Renal cortical epithelial cell (primary cell): ENCODE data around the gene C1orf198. TPM values are rescaled to one million over a fixed set of nuclear protein-coding genes. Genes with fewer than 3 reads are reported as not detected.

Experiments
- DNase-seq: peaks from one replicate; pipeline ENCODE4 v3.0.0-alpha.2; 2011; ENCODE audit warnings: low read depth
- total RNA-seq: library from RNA; depleted of rRNA; stranded (reverse); fragments of >200 nt; gene quantifications from 2 replicates; pipeline ENCODE4 v1.2.3, GENCODE V29; 2014

The C1orf198 gene
- total RNA-seq, 1 donor from 2014 or later = 22.1 TPM

DNA sequence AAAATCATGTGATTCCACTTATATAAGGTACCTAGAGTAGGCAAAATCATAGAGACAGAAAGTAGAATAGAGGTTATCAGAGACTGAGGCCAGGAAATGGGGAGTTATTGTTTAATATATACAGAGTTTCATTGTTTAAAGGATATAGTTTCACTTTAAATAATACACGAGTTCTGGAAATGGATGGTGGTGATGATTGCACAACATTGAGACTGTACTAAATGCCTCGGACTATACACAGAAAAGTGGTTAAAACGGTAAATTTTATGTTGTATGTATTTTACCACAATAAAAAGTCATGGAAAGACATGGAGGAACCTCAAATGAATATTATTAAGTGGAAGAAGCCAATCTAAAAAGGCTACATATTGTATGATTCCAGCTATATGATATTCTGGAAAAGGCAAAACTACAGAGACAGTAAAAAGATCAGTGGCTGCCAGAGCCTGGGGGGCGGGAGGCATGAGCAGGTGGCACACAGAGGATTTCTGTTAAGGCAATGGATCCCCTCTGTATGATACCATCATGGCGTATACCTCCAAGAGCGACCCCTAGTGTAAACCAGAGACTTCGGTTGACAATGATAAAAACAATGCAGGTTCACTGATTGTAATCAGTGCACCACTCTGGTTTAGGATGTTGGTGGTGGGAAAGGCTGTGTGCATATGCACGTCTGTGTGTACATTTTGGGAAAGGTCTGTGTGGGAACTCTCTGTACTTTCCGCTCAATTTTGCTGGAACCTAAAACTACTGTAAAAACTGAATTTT, 7.5 kb downstream of the C1orf198 start:
- DNase-seq = no peak

DNA sequence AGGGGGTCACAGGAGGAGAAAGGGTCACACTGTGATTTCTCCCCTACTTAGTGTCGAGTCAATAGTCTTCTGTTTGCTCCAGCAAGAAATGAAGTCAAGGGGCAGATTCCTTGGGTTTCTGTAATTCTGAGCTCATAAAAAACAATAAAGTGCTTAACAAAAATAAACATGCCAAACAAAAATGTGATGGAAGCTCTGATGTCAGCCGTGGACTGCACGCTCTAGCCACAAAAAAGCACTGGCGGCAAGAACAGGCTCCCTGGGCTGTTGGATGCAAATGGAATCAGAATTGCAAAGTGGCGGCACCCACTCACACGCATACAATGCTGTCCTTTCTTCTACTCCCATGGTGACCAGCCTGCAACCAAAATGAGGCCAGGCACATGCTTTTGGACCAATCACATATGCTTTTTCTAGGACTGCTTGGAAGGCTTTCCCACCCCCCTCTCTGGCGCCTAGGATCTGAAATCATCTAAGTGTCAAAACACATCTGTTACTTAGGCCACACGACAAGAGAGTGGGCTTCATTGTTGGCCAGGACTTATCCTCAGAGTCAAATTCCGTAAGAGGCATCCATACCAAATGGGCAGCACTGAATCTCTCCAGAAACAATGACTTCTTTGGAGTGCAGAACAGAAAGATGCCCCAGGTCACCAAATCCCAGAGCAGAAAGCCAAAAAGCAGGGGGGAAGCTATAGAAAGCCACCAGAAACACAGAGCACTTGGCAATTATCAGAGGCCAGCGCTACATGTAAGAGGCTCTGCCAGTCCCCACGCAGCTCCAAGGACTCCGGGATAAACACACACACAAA, 9.2 kb downstream of the C1orf198 start:
- no peak for DNase-seq

DNA sequence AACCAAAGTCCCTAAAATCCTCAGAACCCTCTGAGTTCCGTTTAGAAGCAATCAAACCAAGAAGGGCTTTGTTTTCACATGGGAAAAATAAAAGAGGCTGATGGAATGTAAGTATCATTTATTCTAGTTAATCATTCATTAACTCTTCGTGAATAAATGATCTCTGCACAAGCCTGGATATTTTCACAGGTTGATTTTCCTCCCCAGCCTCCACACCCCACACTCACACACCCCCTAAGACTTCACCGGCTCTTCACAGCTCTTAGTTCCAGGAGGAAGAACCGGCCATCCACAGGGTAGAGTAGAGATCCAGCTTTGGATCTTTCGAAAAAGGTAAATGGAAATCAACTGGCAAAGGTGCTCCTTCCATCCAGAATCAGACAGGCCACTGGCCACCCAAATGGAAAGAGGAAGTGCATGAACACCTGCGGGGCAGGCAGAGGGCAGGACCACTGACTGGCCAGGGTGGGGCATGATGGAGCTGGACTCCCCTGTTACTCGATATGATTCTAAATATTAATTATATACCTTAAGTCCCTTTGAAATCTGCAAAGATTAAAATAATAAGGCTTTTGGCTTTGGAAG, 10.0 kb downstream of the C1orf198 start:
- peak; percentile 65 for DNase-seq

DNA sequence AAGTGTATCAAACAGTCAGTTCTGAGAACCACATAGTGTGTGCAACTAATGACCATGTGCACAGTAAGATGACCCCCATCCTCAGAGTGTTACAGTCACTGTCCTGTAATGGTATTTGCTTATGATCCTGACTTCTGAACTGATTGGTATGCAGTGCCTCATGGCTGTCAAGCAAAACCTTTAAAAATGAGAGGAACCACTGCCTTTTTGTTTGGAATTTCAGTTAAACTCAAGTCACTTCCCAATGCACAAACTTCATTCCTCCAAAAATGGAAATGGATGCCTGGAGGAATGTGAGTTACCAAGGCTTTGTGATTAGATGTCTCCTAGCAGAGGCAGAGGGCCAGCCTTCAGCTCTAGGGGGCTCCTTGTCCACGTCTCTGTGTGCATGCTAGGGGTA, 10.5 kb downstream of the C1orf198 start:
- DNase-seq = peak; percentile 43

DNA sequence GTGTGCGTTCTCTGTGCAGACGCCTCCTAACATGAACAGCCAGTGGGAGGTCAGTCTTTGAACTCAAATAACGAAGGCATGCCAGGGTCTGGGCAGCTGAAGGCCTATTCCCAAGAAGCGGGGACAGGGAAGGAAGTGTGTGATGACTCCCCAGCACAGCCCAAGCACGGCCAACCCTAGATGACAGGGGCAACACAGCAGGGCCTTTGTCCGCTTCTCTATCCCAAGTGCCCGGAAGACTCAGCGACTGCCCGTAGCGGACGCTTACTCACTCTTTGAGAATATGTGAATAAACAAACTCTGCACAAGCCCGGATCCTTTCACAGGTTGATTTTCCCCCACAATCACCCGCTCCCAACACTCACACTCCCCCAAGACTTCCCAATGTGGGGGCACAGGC, 11.2 kb downstream of the C1orf198 start:
- DNase-seq = no peak

DNA sequence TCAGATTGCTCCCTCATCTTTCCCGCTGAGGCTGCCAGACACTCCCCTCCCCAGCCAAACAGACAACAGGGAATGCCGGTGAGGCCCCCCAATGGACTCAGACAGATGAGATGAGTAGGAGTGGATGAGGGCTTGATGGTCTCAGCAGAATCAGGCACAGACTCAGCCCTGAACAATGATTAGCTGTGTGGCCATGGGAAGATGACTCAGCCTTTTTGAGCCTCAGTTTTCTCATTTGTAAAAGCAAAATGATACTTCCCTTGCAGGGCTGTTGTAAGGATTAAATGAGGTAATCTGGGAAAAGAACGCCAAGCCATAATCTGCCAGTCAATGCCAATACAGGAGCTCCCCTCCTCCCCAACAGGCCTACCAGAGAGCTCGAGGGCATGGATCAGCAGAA, 12.4 kb downstream of the C1orf198 start:
- peak; percentile 54 for DNase-seq

DNA sequence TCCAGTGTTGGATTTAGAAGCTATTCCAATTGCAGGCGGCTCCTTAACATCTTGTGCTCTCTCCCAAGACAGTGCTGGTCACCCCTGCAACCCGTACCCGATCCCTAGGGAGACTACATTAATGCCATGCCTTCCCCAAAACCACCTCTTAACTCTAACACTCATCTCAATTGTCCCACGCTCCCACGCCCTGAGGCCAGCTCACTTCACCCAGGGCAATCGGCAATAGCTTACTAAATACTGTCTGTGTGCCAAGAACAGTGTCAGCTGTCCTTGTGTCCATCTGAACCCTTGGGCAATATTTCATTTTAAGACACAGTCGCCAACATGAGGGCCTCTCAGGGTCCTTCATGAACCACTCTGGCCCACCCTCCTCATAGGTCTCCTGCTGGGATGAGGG, 13.9 kb downstream of the C1orf198 start:
- DNase-seq = no peak

DNA sequence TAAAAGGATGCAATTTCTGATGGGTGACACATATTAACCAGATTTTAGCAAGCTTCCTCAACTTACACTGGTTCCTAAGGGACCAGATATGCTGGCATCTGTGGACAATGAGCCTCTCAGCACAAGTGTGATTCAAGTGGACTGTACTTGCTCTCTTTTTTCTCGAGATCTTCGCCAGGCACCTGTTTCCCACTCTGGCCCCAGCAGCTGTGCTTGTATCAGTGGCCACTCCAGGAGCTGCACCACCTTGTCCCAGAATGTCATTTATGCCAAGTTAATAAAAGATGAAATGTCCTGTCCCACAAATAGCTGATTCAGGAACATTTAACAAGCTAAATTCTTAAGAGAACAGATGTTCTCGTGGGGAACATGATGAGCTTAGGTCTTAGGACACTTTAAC, 14.6 kb downstream of the C1orf198 start:
- DNase-seq = no peak

DNA sequence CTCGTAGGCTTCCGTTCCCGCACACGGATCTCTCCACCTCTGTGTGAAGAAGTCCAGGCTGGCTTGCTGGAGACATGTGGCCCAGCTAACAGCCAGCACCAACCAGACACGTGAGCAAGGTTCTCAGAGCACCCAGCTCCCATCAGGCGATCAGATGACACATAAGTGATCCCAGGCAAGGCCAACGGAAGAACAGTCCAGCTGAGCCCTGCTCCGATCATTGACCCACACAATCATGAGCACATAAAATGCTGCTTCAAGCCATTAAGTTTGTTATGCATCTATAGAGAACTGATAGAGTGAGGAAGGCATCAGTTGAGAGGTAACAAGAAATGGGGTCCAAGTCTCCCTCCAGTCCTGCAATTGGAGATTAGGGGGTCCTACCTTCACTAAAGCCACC, 15.4 kb downstream of the C1orf198 start:
- DNase-seq = no peak

DNA sequence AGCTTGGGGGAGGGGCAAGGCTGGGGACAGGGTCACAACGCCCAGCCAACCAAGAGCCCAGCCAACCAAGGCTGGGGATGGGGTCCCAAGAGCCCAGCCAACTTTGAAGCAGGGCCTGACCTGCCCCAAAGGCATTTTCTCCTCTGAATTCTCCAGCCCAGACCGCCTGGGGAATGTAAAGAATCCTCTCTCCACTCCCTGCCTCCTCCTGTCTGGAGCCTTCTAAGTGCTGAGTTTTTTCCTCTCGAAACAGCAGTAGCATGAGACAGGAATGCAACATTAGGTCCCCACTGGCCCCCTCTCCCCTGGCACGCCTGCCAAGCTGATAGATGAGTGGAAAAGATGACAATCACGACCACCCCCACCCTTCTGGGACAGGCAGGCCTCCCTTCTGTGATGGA, 17.0 kb downstream of the C1orf198 start:
- DNase-seq = peak; percentile 45

DNA sequence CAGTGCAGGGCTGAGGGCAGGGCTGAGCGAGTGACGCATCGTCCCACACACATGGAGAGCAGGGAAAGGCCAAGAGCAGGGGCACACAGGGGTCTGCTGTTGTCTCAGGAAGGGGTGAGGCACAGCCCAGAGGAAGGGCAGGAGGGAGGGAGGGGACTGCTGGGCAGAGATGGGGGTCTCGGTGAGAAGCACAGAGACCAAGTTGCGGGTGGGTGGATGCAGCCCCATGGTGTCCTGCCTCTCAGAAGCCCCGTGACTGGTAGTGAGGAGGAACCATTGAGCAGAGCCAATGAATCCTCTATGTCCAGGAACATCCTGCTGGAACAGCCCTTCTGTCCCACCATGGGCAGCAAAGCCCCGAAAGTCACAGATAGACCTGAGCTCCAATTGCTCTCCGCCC, 17.8 kb downstream of the C1orf198 start:
- no peak for DNase-seq

DNA sequence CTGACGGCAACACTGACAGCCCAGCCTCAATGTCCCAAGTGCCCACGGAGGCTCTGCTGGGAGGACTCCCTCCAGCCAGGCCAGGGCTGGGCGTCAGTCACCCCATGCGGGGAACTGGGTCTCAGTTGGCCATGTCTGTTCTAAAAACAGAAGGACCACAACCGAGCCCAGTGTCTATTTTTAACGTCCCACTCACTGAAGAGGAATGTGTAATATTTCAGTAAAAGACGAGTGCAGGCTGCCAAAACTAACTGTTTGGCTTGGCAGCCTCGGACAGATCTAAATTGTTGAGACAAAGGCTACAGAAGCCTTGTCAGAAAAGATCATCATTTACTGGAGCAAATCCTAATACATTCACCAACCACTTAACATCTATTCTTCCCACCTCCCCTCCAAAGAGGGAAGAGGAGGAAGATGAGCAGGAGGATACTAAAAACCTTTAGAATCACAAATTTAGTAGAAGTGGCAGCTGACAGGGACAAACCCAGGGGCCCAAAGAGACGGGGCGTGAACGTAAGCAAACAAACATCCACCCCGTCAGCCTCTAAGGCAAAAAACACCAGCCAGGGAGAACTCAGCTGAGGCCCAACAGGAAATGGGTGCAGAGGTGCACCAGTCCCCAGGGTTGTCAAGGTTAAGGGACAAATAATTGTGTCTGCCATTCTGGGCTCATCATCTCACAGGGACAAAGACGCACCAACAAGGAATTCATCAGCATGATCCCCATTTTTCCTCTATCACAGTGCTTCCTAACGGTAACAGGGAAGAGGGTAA, 18.7 kb downstream of the C1orf198 start:
- peak; percentile 78 for DNase-seq

DNA sequence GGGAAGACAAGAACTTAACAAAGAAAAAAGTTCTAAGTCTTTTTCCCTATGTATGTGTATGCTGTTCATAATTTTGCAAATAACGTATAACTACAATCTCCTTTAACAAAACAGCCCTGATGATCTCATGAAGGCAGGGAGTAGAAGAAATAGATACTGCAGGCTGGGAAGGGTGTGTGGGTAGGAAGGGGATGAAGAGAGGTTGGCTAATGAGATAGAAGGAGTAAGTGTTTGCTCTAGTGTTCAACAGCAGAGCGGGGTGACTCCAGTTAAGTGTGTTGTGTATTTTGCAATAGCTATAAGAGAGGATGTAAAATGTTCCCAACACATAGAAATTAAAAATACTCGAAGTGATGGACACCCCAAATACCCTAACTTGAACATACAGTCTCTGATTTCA, 20.1 kb downstream of the C1orf198 start:
- no peak for DNase-seq

DNA sequence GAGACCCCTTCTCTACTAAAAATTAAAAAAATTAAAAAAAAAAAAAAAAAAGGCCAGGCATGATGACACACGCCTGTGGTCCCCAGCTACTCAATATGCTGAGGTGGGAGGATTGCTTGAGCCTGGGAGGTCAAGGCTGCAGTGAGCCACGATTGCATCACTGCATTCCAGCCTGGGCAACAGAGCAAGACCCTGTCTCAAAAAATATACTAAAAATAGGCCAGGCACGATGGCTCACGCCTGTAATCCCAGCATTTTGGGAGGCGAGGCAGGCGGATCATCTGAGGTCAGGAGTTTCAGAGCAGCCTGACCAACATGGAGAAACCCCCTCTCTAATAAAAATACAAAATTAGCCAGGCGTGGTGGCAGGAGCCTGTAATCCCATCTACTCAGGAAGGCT, 23.1 kb downstream of the C1orf198 start:
- DNase-seq = peak; percentile 42

DNA sequence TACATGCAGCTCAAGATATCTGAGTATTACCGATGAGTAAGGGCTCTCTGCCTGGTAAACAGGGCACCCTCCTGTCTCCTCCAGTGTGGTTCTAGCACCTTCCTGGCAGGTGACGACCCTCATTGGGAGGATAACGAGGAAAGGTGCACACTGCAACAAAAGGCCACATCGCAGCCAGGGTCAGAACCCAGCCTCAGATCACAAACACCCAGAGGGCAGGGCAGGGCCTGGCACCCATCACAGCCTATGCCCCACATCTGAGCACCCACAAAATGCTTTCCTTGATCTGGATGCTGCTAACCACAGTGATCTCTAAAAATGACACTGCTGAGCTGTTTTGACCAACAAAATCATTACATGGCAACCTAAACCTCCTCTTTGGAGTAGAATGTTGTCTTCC, 23.8 kb downstream of the C1orf198 start:
- DNase-seq = no peak

DNA sequence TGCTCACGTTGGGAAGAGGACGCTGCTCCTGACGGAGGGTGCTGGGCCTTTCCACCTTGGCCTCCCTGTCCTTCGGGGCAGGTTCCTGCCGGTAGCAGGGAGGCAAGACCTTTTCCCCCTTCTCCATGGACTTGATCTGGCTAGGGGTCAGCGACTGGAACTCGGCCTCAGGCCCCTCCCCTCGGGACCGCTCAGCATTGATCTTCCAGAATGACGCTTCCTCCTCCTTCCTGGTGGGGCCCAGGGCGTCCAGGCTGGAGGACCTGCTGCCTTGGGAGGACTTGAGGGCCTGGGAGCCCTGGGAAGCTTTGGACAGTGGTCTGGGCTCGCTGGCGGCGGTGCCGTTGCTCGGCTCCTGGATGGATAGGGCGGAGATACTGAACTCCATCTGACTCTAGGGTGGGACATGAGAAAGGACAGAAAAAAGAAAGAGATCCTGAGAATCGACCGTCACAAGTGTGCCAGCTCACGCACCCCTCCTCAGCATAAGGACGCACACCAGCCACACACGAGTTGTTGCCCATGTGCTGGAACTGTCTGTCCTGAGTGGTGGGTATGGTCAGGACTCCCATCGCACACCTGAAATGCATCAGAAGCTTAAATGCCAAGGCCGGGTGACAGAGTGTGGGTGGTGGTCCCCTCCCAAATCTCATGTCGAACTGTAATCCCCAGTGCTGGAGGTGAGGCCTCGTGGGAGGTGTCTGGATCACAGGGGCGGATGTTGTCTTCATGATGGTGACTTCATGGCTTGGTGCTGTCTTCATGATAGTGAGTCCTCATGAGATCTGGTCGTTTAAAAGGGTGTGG, 24.6 kb downstream of the C1orf198 start:
- DNase-seq = no peak

DNA sequence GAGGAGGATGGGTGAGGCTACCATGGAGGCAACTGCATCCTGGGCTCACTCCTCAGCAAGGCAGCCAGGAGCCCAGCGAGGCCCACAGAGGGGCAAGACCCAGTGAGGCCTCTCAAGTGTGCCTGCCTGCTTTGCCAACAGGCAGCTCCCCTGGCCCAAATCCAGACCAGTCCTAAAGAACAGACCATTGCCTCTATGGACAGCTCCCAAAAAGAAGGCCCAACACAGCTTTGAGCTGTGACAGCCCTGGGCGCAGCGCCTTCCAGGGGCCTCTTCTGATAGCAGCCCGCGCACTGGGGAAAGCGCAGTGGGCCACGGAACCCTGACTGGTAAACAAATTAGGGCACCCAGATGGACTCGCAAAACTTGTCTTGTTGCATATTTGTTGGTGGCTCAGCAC, 25.5 kb downstream of the C1orf198 start:
- no peak for DNase-seq

DNA sequence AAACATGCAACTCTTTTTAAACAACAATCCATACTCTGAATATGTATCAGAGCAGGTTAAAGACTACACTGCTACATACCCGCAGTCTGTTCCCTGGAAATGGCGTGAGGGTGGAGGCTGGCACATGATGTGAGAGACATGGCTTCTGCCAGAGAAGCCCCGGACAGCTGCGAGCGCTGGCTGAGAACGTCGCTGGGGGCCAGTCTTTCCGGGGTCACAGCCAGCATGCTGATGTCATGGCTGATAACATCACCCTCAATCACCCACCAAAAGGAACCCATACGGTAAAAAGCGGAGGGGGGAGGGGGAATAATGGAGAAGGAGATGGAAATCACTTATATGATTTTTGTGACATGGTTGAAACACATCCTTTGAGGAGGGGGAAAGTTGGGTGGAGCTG, 29.1 kb downstream of the C1orf198 start:
- DNase-seq = no peak

DNA sequence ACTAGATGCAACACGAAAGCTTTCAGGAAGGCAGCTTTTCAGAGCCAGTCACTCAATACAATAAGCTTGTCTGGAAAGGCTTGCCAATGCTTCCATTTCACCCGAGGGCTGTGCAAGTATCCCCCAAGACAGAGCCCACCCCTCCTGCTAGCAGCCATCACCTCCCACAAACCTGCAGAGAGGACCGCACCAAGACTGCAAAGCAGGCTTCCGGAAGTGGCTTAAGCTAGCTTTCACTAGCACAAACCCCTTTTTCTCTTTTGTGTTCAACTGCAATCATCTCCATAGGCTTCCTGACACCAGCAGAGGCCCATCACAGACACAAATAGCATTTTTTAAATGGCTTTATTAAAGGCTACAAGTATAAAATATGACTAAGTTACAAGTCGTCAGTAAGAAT, 31.5 kb downstream of the C1orf198 start:
- no peak for DNase-seq

DNA sequence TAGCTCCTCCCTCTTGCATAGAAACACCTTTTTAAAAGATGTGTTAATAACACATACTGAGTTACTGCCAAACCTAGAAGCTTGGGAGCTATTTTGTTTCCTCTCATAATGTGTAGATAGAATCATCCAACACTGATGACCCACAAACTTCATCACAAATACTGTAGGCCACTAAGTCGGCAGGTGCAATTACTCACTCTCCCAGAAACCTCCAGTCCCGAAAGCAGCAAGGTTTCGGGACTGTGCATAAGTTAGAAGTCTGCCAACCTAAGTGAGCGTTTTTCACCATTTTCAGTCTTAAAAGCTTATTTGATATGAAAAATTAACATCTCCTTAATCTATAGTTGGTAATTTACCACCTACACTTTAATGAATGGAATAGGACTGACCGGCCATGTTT, 32.0 kb downstream of the C1orf198 start:
- DNase-seq = no peak

DNA sequence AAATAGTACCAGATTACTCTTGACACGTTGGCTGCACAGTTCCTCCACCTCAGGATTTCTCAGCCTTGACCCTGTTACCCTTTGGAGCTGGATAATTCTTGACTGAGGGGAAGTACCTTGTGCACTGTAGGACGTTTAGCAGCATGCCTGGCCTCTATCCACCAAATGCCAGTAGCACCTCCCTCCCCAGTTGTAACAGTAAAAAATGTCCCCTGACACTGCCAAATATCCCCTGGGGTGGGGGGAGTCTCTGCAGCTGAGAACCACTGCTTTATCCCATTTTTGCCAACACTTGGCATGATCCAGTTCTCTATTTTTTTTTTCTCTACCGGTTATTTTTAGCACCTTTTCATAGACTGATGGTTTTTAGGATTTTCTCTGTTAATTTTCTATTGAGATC, 34.0 kb downstream of the C1orf198 start:
- DNase-seq = no peak
